Measurements from ENCODE around the gene SLC24A3.
A peak's percentile ranks its signal among the peaks of the same experiment; 100 is the strongest.

SLC24A3 gene

GRCh38 chr20:19181552-19181951, 30.9 kb upstream of the SLC24A3 start:
- Histone ChIP-seq H4K91ac (ENCODE audit: low read depth, low read length, poor library complexity) (no peak overlapping the region), H2AFZ (ENCODE audit: low read length) (no peak overlapping the region), H3K36me3 (replicated peaks in 1 of 2; ENCODE audit: control insufficient read depth in 2 of 2, insufficient read depth in 2 of 2, low read length in 2 of 2) (no peaks in the 10 kb centered on the region), H3K4me1 (ENCODE audit: control insufficient read depth in 2 of 2, insufficient read depth in 1 of 2, low read depth in 1 of 2, low read length in 2 of 2) (no peaks in the 10 kb centered on the region), H3K27ac (replicated peaks; ENCODE audit: low read length) (no peak overlapping the region), H2BK12ac (ENCODE audit: low read length) (no peak overlapping the region), H3K4me3 (ENCODE audit: low read length in 2 of 2) (no peak overlapping the region), H2BK5ac (ENCODE audit: low read length) (no peak overlapping the region), H2BK15ac (ENCODE audit: low read length) (no peak overlapping the region), H3K4ac (ENCODE audit: low read length) (no peak overlapping the region), H3K9ac (ENCODE audit: low read depth, low read length, poor library complexity) (no peak overlapping the region), H3K18ac (ENCODE audit: low read length) (no peak overlapping the region), H3K14ac (ENCODE audit: low read length) (no peak overlapping the region), H3K4me2 (ENCODE audit: insufficient read depth, low read length, poor library complexity, severe bottlenecking) (no peak overlapping the region), H3K79me1 (ENCODE audit: low read depth, low read length) (no peaks in the 10 kb centered on the region), H3K9me3 (replicated peaks in 1 of 2; ENCODE audit: control insufficient read depth in 2 of 2, insufficient read depth in 1 of 2, low read depth in 1 of 2, low read length in 2 of 2) (no peaks in the 10 kb centered on the region), H3K23ac (ENCODE audit: low read depth, low read length, poor library complexity) (no peak overlapping the region), H2BK120ac (ENCODE audit: low read depth, low read length) (no peak overlapping the region), H3K27me3 (ENCODE audit: control insufficient read depth in 3 of 3, insufficient read depth in 3 of 3, low read depth in 1 of 3, low read length in 3 of 3) (no peaks in the 10 kb centered on the region), H4K8ac (ENCODE audit: low read depth, low read length) (no peak overlapping the region), H2AK5ac (ENCODE audit: low read depth, low read length) (no peak overlapping the region)
- no peak for DNase-seq (ENCODE audit: low spot score)
- WGBS, 2 donors (ENCODE audit: extremely low coverage in 2 of 2, insufficient read length in 2 of 2, insufficient replicate concordance in 1 of 2) = no CpG with 5 or more reads among the region's 2 CpGs

- Histone ChIP-seq H2BK12ac (ENCODE audit: low read length) (no peak overlapping the region), H3K4ac (ENCODE audit: low read length) (no peak overlapping the region), H2BK120ac (ENCODE audit: low read depth, low read length) (no peak overlapping the region), H3K9me3 (replicated peaks in 1 of 2; ENCODE audit: control insufficient read depth in 2 of 2, insufficient read depth in 1 of 2, low read depth in 1 of 2, low read length in 2 of 2) (no peaks in the 10 kb centered on the region), H4K91ac (ENCODE audit: low read depth, low read length, poor library complexity) (no peak overlapping the region), H3K18ac (ENCODE audit: low read length) (no peak overlapping the region), H2BK5ac (ENCODE audit: low read length) (no peak overlapping the region), H3K36me3 (replicated peaks in 1 of 2; ENCODE audit: control insufficient read depth in 2 of 2, insufficient read depth in 2 of 2, low read length in 2 of 2) (no peaks in the 10 kb centered on the region), H3K27ac (replicated peaks; ENCODE audit: low read length) (no peak overlapping the region), H3K79me1 (ENCODE audit: low read depth, low read length) (no peaks in the 10 kb centered on the region), H3K27me3 (ENCODE audit: control insufficient read depth in 3 of 3, insufficient read depth in 3 of 3, low read depth in 1 of 3, low read length in 3 of 3) (no peaks in the 10 kb centered on the region), H2AK5ac (ENCODE audit: low read depth, low read length) (no peak overlapping the region), H3K4me3 (ENCODE audit: low read length in 2 of 2) (no peak overlapping the region), H2AFZ (ENCODE audit: low read length) (no peak overlapping the region), H3K4me2 (ENCODE audit: insufficient read depth, low read length, poor library complexity, severe bottlenecking) (no peak overlapping the region), H4K8ac (ENCODE audit: low read depth, low read length) (no peak overlapping the region), H3K14ac (ENCODE audit: low read length) (no peak overlapping the region), H3K4me1 (ENCODE audit: control insufficient read depth in 2 of 2, insufficient read depth in 1 of 2, low read depth in 1 of 2, low read length in 2 of 2) (no peaks in the 10 kb centered on the region), H3K9ac (ENCODE audit: low read depth, low read length, poor library complexity) (no peak overlapping the region), H3K23ac (ENCODE audit: low read depth, low read length, poor library complexity) (no peak overlapping the region), H2BK15ac (ENCODE audit: low read length) (no peak overlapping the region)
- DNase-seq (ENCODE audit: low spot score) = no peak
Observed at GRCh38 chr20:19185083-19185482, 27.4 kb upstream of the SLC24A3 start.

- no peak overlapping the region for H2BK5ac ChIP-seq (ENCODE audit: low read length)
- no peak overlapping the region for H3K14ac ChIP-seq (ENCODE audit: low read length)
- H4K8ac ChIP-seq (ENCODE audit: low read depth, low read length) = no peak overlapping the region
- H2AFZ ChIP-seq (ENCODE audit: low read length) = no peak overlapping the region
- H3K4me2 ChIP-seq (ENCODE audit: insufficient read depth, low read length, poor library complexity, severe bottlenecking) = no peak overlapping the region
- no peak overlapping the region for H3K9ac ChIP-seq (ENCODE audit: low read depth, low read length, poor library complexity)
- no peak overlapping the region for H3K4ac ChIP-seq (ENCODE audit: low read length)
- no peaks in the 10 kb centered on the region for H3K27me3 ChIP-seq (ENCODE audit: control insufficient read depth in 3 of 3, insufficient read depth in 3 of 3, low read depth in 1 of 3, low read length in 3 of 3)
- H3K4me1 ChIP-seq (ENCODE audit: control insufficient read depth in 2 of 2, insufficient read depth in 1 of 2, low read depth in 1 of 2, low read length in 2 of 2) = no peaks in the 10 kb centered on the region
- no peak overlapping the region for H3K4me3 ChIP-seq (ENCODE audit: low read length in 2 of 2)
- H2BK120ac ChIP-seq (ENCODE audit: low read depth, low read length) = no peak overlapping the region
- H3K79me1 ChIP-seq (ENCODE audit: low read depth, low read length) = no peaks in the 10 kb centered on the region
- no peak overlapping the region for H4K91ac ChIP-seq (ENCODE audit: low read depth, low read length, poor library complexity)
- no peak overlapping the region for H2BK15ac ChIP-seq (ENCODE audit: low read length)
- no peak overlapping the region for H3K27ac ChIP-seq (replicated peaks; ENCODE audit: low read length)
- H3K18ac ChIP-seq (ENCODE audit: low read length) = no peak overlapping the region
- WGBS, 2 donors (ENCODE audit: extremely low coverage in 2 of 2, insufficient read length in 2 of 2, insufficient replicate concordance in 1 of 2) = no CpG with 5 or more reads among the region's 5 CpGs
- no peaks in the 10 kb centered on the region for H3K36me3 ChIP-seq (replicated peaks in 1 of 2; ENCODE audit: control insufficient read depth in 2 of 2, insufficient read depth in 2 of 2, low read length in 2 of 2)
- no peak overlapping the region for H2BK12ac ChIP-seq (ENCODE audit: low read length)
- no peak overlapping the region for H2AK5ac ChIP-seq (ENCODE audit: low read depth, low read length)
- H3K23ac ChIP-seq (ENCODE audit: low read depth, low read length, poor library complexity) = no peak overlapping the region
- no peak for DNase-seq (ENCODE audit: low spot score)
- H3K9me3 ChIP-seq (replicated peaks in 1 of 2; ENCODE audit: control insufficient read depth in 2 of 2, insufficient read depth in 1 of 2, low read depth in 1 of 2, low read length in 2 of 2) = no peaks in the 10 kb centered on the region
Observed at GRCh38 chr20:19193349-19193748, 19.1 kb upstream of the SLC24A3 start.

- Histone ChIP-seq H2AK5ac (ENCODE audit: low read depth, low read length) (no peak overlapping the region), H2BK15ac (ENCODE audit: low read length) (no peak overlapping the region), H3K36me3 (replicated peaks in 1 of 2; ENCODE audit: control insufficient read depth in 2 of 2, insufficient read depth in 2 of 2, low read length in 2 of 2) (no peaks in the 10 kb centered on the region), H2AFZ (ENCODE audit: low read length) (no peak overlapping the region), H3K14ac (ENCODE audit: low read length) (no peak overlapping the region), H4K91ac (ENCODE audit: low read depth, low read length, poor library complexity) (no peak overlapping the region), H3K18ac (ENCODE audit: low read length) (no peak overlapping the region), H2BK120ac (ENCODE audit: low read depth, low read length) (no peak overlapping the region), H3K27me3 (ENCODE audit: control insufficient read depth in 3 of 3, insufficient read depth in 3 of 3, low read depth in 1 of 3, low read length in 3 of 3) (peaks cover 0 to 22% (median 0%) of the 10 kb centered on the region in 3 experiments), H4K8ac (ENCODE audit: low read depth, low read length) (no peak overlapping the region), H2BK12ac (ENCODE audit: low read length) (no peak overlapping the region), H3K23ac (ENCODE audit: low read depth, low read length, poor library complexity) (no peak overlapping the region), H3K9me3 (replicated peaks in 1 of 2; ENCODE audit: control insufficient read depth in 2 of 2, insufficient read depth in 1 of 2, low read depth in 1 of 2, low read length in 2 of 2) (no peaks in the 10 kb centered on the region), H3K27ac (replicated peaks; ENCODE audit: low read length) (no peak overlapping the region), H3K9ac (ENCODE audit: low read depth, low read length, poor library complexity) (no peak overlapping the region), H3K4me3 (ENCODE audit: low read length in 2 of 2) (no peak overlapping the region), H3K4ac (ENCODE audit: low read length) (no peak overlapping the region), H2BK5ac (ENCODE audit: low read length) (no peak overlapping the region), H3K79me1 (ENCODE audit: low read depth, low read length) (no peaks in the 10 kb centered on the region), H3K4me2 (ENCODE audit: insufficient read depth, low read length, poor library complexity, severe bottlenecking) (no peak overlapping the region), H3K4me1 (ENCODE audit: control insufficient read depth in 2 of 2, insufficient read depth in 1 of 2, low read depth in 1 of 2, low read length in 2 of 2) (no peaks in the 10 kb centered on the region)
- no CpG with 5 or more reads among the region's 8 CpGs for WGBS, 2 donors (ENCODE audit: extremely low coverage in 2 of 2, insufficient read length in 2 of 2, insufficient replicate concordance in 1 of 2)
- DNase-seq (ENCODE audit: low spot score) = peak; percentile 69
Observed at GRCh38 chr20:19205981-19206396, 6.5 kb upstream of the SLC24A3 start.
